DMS114 treated with DMSO at 0.1 percent for 48 hours (cell line): ENCODE data around the gene NKRF.
"Not testable (repeated sequence)": the region's sequence is repeated elsewhere in the genome, so short reads cannot be mapped to it uniquely, and the experiment has no call there.

Experiments
- DNase-seq: peaks from one replicate; lab custom pipeline; 2025; ENCODE audit not compliant: unreplicated experiment; lab: John Stamatoyannopoulos, UW

The NKRF gene

GRCh38 chrX:119606280-119607017 lies at the start of gene NKRF:
NKRF (minus strand) TSS chrX:119606424.
- peak; percentile 74 for DNase-seq

- no peak for DNase-seq
These were observed 48.9 kb upstream of the NKRF start for GRCh38 chrX:119655125-119655524.

- DNase-seq = no peak
These were observed 47.9 kb upstream of the NKRF start for GRCh38 chrX:119654112-119654531.

GRCh38 chrX:119648421-119648775 lies 42.2 kb upstream of the NKRF start:
- no peak for DNase-seq

GRCh38 chrX:119647552-119648420 lies 41.6 kb upstream of the NKRF start:
- DNase-seq = no peak

- no peak for DNase-seq
These were observed 40.9 kb upstream of the NKRF start for GRCh38 chrX:119647089-119647488.

GRCh38 chrX:119646515-119646914 lies 40.3 kb upstream of the NKRF start:
- no peak for DNase-seq

- no peak for DNase-seq
These were observed 37.5 kb upstream of the NKRF start for GRCh38 chrX:119643696-119644095.

- no peak for DNase-seq
These were observed 34.5 kb upstream of the NKRF start for GRCh38 chrX:119640731-119641170.

GRCh38 chrX:119638725-119639471 lies 32.7 kb upstream of the NKRF start:
- no peak for DNase-seq

GRCh38 chrX:119637421-119637820 lies 31.2 kb upstream of the NKRF start:
- not testable (repeated sequence) for DNase-seq

GRCh38 chrX:119636419-119636818 lies 30.2 kb upstream of the NKRF start:
- DNase-seq = no peak

- DNase-seq = no peak
These were observed 29.6 kb upstream of the NKRF start for GRCh38 chrX:119635799-119636198.

- DNase-seq = no peak
These were observed 29.0 kb upstream of the NKRF start for GRCh38 chrX:119635179-119635578.

GRCh38 chrX:119625843-119626242 lies 19.6 kb upstream of the NKRF start:
- no peak for DNase-seq

- DNase-seq = no peak
These were observed 18.9 kb upstream of the NKRF start for GRCh38 chrX:119624951-119625668.

GRCh38 chrX:119624417-119624816 lies 18.2 kb upstream of the NKRF start:
- DNase-seq = no peak

GRCh38 chrX:119622356-119623232 lies 16.4 kb upstream of the NKRF start:
- DNase-seq = no peak

GRCh38 chrX:119618439-119618838 lies 12.2 kb upstream of the NKRF start:
- no peak for DNase-seq
